ENCODE data around the gene TNIK. TPM values are rescaled to one million over a fixed set of nuclear protein-coding genes. Genes with fewer than 3 reads are reported as not detected.

TNIK gene
- total RNA-seq, 4 donors from 2014 or later: 30.3 to 39.0 (median 36.8) TPM

- no peaks in the 10 kb centered on the region for H3K9me3 ChIP-seq
- TF ChIP-seq EP300 (IDR thresholded peaks at IDR 0.05) (no peak), POLR2A (IDR thresholded peaks at IDR 0.05; ENCODE audit: low read depth) (no peak), POLR2AphosphoS5 (IDR thresholded peaks at IDR 0.05) (no peak), CTCF (IDR thresholded peaks at IDR 0.05) (no peak)
- H3K27me3 ChIP-seq: no peaks in the 10 kb centered on the region
- WGBS: 100% methylated on average over 1 of the region's 1 CpG
- intact Hi-C loops (cut with DNase I): loop anchor here (10.0 kb wide), 1 partner anchor 403 kb away; the partner anchor contains the start of gene TNIK
- peaks cover 0 to 29% (median 1%) of the 10 kb centered on the region in 4 donors for H3K36me3 ChIP-seq
- DNase-seq (ENCODE audit: extremely low spot score): no peak
- no peak overlapping the region for H3K27ac ChIP-seq (replicated peaks in 1 of 4)
- H3K4me1 ChIP-seq: peaks cover 0 to 6% (median 0%) of the 10 kb centered on the region in 4 donors
- H3K4me3 ChIP-seq: no peak overlapping the region
These were observed 398.5 kb downstream of the TNIK start for GRCh38 chr3:171061749-171062148.

- Histone ChIP-seq H3K4me3 (no peak overlapping the region), H3K27ac (replicated peaks in 1 of 4) (no peak overlapping the region), H3K36me3 (peaks cover 0 to 11% (median 1%) of the 10 kb centered on the region in 4 donors), H3K9me3 (no peaks in the 10 kb centered on the region), H3K4me1 (peaks cover 0 to 6% (median 0%) of the 10 kb centered on the region in 4 donors), H3K27me3 (no peaks in the 10 kb centered on the region)
- intact Hi-C loops (cut with DNase I): loop anchor here (10.0 kb wide), 1 partner anchor 405 kb away; the partner anchor contains the start of gene TNIK
- no peak for DNase-seq (ENCODE audit: extremely low spot score)
- TF ChIP-seq POLR2A (IDR thresholded peaks at IDR 0.05; ENCODE audit: low read depth) (no peak), EP300 (IDR thresholded peaks at IDR 0.05) (no peak), CTCF (IDR thresholded peaks at IDR 0.05) (no peak), POLR2AphosphoS5 (IDR thresholded peaks at IDR 0.05) (no peak)
- WGBS: 79% methylated on average over 3 of the region's 3 CpGs
These were observed 400.2 kb downstream of the TNIK start for GRCh38 chr3:171059978-171060377.

- no peaks in the 10 kb centered on the region for H3K27me3 ChIP-seq
- no peak for TF ChIP-seq POLR2A (IDR thresholded peaks at IDR 0.05; ENCODE audit: low read depth)
- TF ChIP-seq POLR2AphosphoS5 (IDR thresholded peaks at IDR 0.05): no peak
- TF ChIP-seq CTCF (IDR thresholded peaks at IDR 0.05): no peak
- TF ChIP-seq EP300 (IDR thresholded peaks at IDR 0.05): no peak
- H3K27ac ChIP-seq (replicated peaks in 1 of 4): no peak overlapping the region
- no peak overlapping the region for H3K4me3 ChIP-seq
- peaks cover 0 to 6% (median 0%) of the 10 kb centered on the region in 4 donors for H3K4me1 ChIP-seq
- intact Hi-C loops (cut with DNase I): no loop called here
- peaks cover 0 to 6% (median 1%) of the 10 kb centered on the region in 4 donors for H3K36me3 ChIP-seq
- H3K9me3 ChIP-seq: no peaks in the 10 kb centered on the region
- DNase-seq (ENCODE audit: extremely low spot score): no peak
These were observed 401.2 kb downstream of the TNIK start for GRCh38 chr3:171058873-171059603.

- H3K27ac ChIP-seq (replicated peaks in 1 of 4): no peak overlapping the region
- H3K4me3 ChIP-seq: no peak overlapping the region
- H3K36me3 ChIP-seq: peaks cover 0 to 2% (median 0%) of the 10 kb centered on the region in 4 donors
- TF ChIP-seq EP300 (IDR thresholded peaks at IDR 0.05): no peak
- TF ChIP-seq POLR2AphosphoS5 (IDR thresholded peaks at IDR 0.05): no peak
- no peak for TF ChIP-seq CTCF (IDR thresholded peaks at IDR 0.05)
- TF ChIP-seq POLR2A (IDR thresholded peaks at IDR 0.05; ENCODE audit: low read depth): no peak
- no peaks in the 10 kb centered on the region for H3K27me3 ChIP-seq
- WGBS: 78% methylated on average over 1 of the region's 1 CpG
- intact Hi-C loops (cut with DNase I): no loop called here
- H3K4me1 ChIP-seq: peaks cover 0 to 6% (median 0%) of the 10 kb centered on the region in 4 donors
- DNase-seq (ENCODE audit: extremely low spot score): no peak
- no peaks in the 10 kb centered on the region for H3K9me3 ChIP-seq
These were observed 402.1 kb downstream of the TNIK start for GRCh38 chr3:171058058-171058457.

All from esophagus muscularis mucosa (tissue), 4 donors.